SK-N-SH (cell line): Measurements from ENCODE around the gene PDHX. TPM values are rescaled to one million over a fixed set of nuclear protein-coding genes. Genes with fewer than 3 reads are reported as not detected.

Experiments used
- CTCF ChIA-PET: fragments of 300-600, 350-600 bp; formaldehyde crosslinking; extraction: SDS; loops from one replicate; lab custom pipeline; 2021; lab: Yijun Ruan, JAX
- POLR2A ChIA-PET: fragments of 350-600 bp; sonication (Branson Sonifier 250); formaldehyde crosslinking; extraction: SDS; loops from one replicate; lab custom pipeline; 2020; ENCODE audit warnings: antibody characterized with exemption, inconsistent platforms; lab: Yijun Ruan, JAX
- DNase-seq: peaks from one replicate; pipeline ENCODE4 v3.0.0; 2012
- H2AFZ ChIP-seq: fragments of 200-600 bp; sonication (generic); 2 replicates; pipeline ENCODE4 v1.8.1; 2016; ENCODE audit warnings: antibody characterized with exemption, mild to moderate bottlenecking, low read depth
- H3F3A ChIP-seq: fragments of 200-600 bp; sonication (generic); replicated peaks from 2 replicates; pipeline ENCODE3; 2016; ENCODE audit warnings: antibody characterized with exemption, mild to moderate bottlenecking; ENCODE audit not compliant: insufficient read depth
- H3K27ac ChIP-seq, 2 experiments: fragments of 200-500 bp in 1 of 2; fragments of 200-600 bp in 1 of 2; sonication (Bioruptor generic) in 1 of 2; sonication (generic), shearing (Covaris generic) in 1 of 2; 2 replicates each; pipeline versions ENCODE4 v1.5.1 to v1.6.1; 2014 to 2016; ENCODE audit warnings: low read depth in 2 of 2, inconsistent platforms in 1 of 2, low read length in 1 of 2, mild to moderate bottlenecking in 1 of 2, mixed read lengths in 1 of 2
- H3K27me3 ChIP-seq: fragments of 200-600 bp; sonication (generic), shearing (Covaris generic); 2 replicates; pipeline ENCODE4 v1.6.1; 2016; ENCODE audit warnings: mixed run types; ENCODE audit not compliant: insufficient read depth
- H3K36me3 ChIP-seq, 2 experiments: fragments of 200-500 bp in 1 of 2; fragments of 200-600 bp in 1 of 2; sonication (Bioruptor generic) in 1 of 2; sonication (generic) in 1 of 2; replicated peaks in 1 of 2; 2 replicates each; pipeline versions ENCODE3 to v1.5.1; 2014 to 2016; ENCODE audit warnings: low read length in 1 of 2, mild to moderate bottlenecking in 1 of 2; ENCODE audit not compliant: insufficient read depth in 2 of 2, control insufficient read depth in 1 of 2
- H3K4me1 ChIP-seq, 2 experiments: fragments of 200-500 bp in 1 of 2; fragments of 200-600 bp in 1 of 2; sonication (Bioruptor generic) in 1 of 2; sonication (generic), shearing (Covaris generic) in 1 of 2; 2 replicates each; pipeline versions ENCODE4 v1.5.1 to v1.6.1; 2014 to 2016; ENCODE audit warnings: low read depth in 1 of 2, low read length in 1 of 2, mixed run types in 1 of 2; ENCODE audit not compliant: insufficient read depth in 2 of 2, control insufficient read depth in 1 of 2
- H3K4me2 ChIP-seq: fragments of 200-600 bp; sonication (generic), shearing (Covaris generic); 2 replicates; pipeline ENCODE4 v1.6.1; 2017; ENCODE audit warnings: mixed run types
- H3K4me3 ChIP-seq, 2 experiments: fragments of 200-500 bp in 1 of 2; fragments of 200-600 bp in 1 of 2; sonication (Bioruptor generic) in 1 of 2; sonication (generic), shearing (Covaris generic) in 1 of 2; 2 replicates each; pipeline versions ENCODE4 v1.5.1 to v1.8.1; 2014 to 2016; ENCODE audit warnings: low read depth in 2 of 2, inconsistent platforms in 1 of 2, low read length in 1 of 2, mild to moderate bottlenecking in 1 of 2, mixed read lengths in 1 of 2, moderate library complexity in 1 of 2
- H3K79me2 ChIP-seq: fragments of 200-600 bp; sonication (generic); 2 replicates; pipeline ENCODE4 v1.8.1; 2017; ENCODE audit warnings: mild to moderate bottlenecking; ENCODE audit not compliant: insufficient read depth
- H3K9ac ChIP-seq: fragments of 200-600 bp; sonication (generic); 2 replicates; pipeline ENCODE4 v1.6.1; 2017; ENCODE audit warnings: mixed run types
- H3K9me2 ChIP-seq: fragments of 200-600 bp; sonication (generic); 2 replicates; pipeline ENCODE4 v1.6.1; 2017; ENCODE audit warnings: mixed run types
- H3K9me3 ChIP-seq: fragments of 200-600 bp; sonication (generic); 2 replicates; pipeline ENCODE4 v1.6.1; 2017; ENCODE audit warnings: mixed run types, mild to moderate bottlenecking, moderate library complexity
- H4K20me1 ChIP-seq: fragments of 200-600 bp; sonication (generic); 2 replicates; pipeline ENCODE4 v1.6.1; 2017; ENCODE audit warnings: mild to moderate bottlenecking, mixed run types; ENCODE audit not compliant: insufficient read depth
- EZH2phosphoT487 ChIP-seq: fragments of 200-600 bp; sonication (generic); IDR thresholded peaks from 2 replicates; pipeline ENCODE4 v1.6.1; 2017; ENCODE audit warnings: low read depth, mixed run types, mild to moderate bottlenecking, antibody characterized with exemption, moderate library complexity, borderline replicate concordance
- FOSL2 ChIP-seq: IDR thresholded peaks from 2 replicates; pipeline ENCODE4 v1.4.0; 2012; ENCODE audit warnings: low read depth, mild to moderate bottlenecking, moderate library complexity, borderline replicate concordance
- FOXJ3 ChIP-seq: sonication (generic); formaldehyde crosslinking; IDR thresholded peaks from 2 replicates; pipeline ENCODE4 v1.5.1; 2020; ENCODE audit warnings: mild to moderate bottlenecking, missing genetic modification reagents
- MAX ChIP-seq: IDR thresholded peaks from 2 replicates; pipeline ENCODE4 v1.4.0; 2012; ENCODE audit warnings: low read depth
- NFIC ChIP-seq: IDR thresholded peaks from 2 replicates; pipeline ENCODE4 v1.4.0; 2012; ENCODE audit warnings: borderline replicate concordance
- POLR2AphosphoS5 ChIP-seq: IDR thresholded peaks from 2 replicates; pipeline ENCODE4 v1.6.1; 2012; ENCODE audit warnings: low read depth, low read length
- RAD21 ChIP-seq: IDR thresholded peaks from 2 replicates; pipeline ENCODE4 v1.6.1; 2012; ENCODE audit warnings: mild to moderate bottlenecking, low read length
- REST ChIP-seq: IDR thresholded peaks from 2 replicates; pipeline ENCODE4 v1.6.1; 2012; ENCODE audit warnings: mild to moderate bottlenecking, low read depth, low read length, moderate library complexity
- TEAD4 ChIP-seq: IDR thresholded peaks from 2 replicates; pipeline ENCODE4 v1.4.0; 2012; ENCODE audit warnings: mild to moderate bottlenecking, borderline replicate concordance; ENCODE audit not compliant: insufficient read depth
- YY1 ChIP-seq: IDR thresholded peaks from 2 replicates; pipeline ENCODE4 v1.4.0; 2012; ENCODE audit warnings: low read depth, mild to moderate bottlenecking
- WGBS: methylation state at CpG from one replicate; pipeline ENCODE4 v1.1.6; 2017; ENCODE audit warnings: low lambda C conversion rate; 5-methylcytosine and 5-hydroxymethylcytosine counted together
- polyA plus RNA-seq, 3 experiments: library from polyadenylated mRNA; depleted of rRNA; stranded (reverse); fragments of >200 nt; gene quantifications; 2 replicates each; pipeline ENCODE4 v1.2.3, GENCODE V29; 2012

The PDHX gene
- polyA plus RNA-seq, 1 of the 3 experiments (the other 2 are of a cell fraction) = 14.8 TPM

- Histone ChIP-seq H3K27ac (no peak overlapping the region), H3K9me3 (no peaks in the 10 kb centered on the region)
- TF ChIP-seq TEAD4 = no peak
- TF ChIP-seq REST = no peak; the same call in 1 of the 2 replicates
- no peak for TF ChIP-seq FOXJ3 (CRISPR knock-in tag)
- TF ChIP-seq FOSL2 = peak; percentile 7; the same call in 1 of the 2 replicates
- no peak for TF ChIP-seq YY1
- TF ChIP-seq RAD21 = no peak
- TF ChIP-seq, all 33 proteins: peak for 1
- Histone ChIP-seq H3K27me3 (no peaks in the 10 kb centered on the region), H3K4me1 (no peaks in the 10 kb centered on the region; a peak in 1 of 4 replicates), H3K36me3 (peaks cover 0 to 7% of the 10 kb centered on the region in 2 experiments), H3K4me3 (no peak overlapping the region), H2AFZ (no peak overlapping the region), H3K79me2 (peaks cover 35% of the 10 kb centered on the region), H3K9me2 (no peaks in the 10 kb centered on the region), H3K4me2 (no peak overlapping the region), H3F3A (no peaks in the 10 kb centered on the region), H4K20me1 (no peaks in the 10 kb centered on the region; the same call in 1 of the 2 replicates), H3K9ac (no peak overlapping the region)
- DNase-seq = no peak
- ChIA-PET POLR2A (no interaction called here), CTCF (interaction anchor here (0.6 kb wide), 1 partner anchor 1644 kb away, joined by 3 read pairs; no protein-coding TSS in a partner anchor)
- WGBS = 84% methylated on average over 3 of the region's 3 CpGs
Observed at GRCh38 chr11:34907934-34908593, 8.4 kb upstream of the PDHX start.

- no peak for DNase-seq
- H3K4me3 ChIP-seq = no peak overlapping the region
- H3K9ac ChIP-seq = no peak overlapping the region
- no peaks in the 10 kb centered on the region for H3K9me2 ChIP-seq
- TF ChIP-seq POLR2AphosphoS5 (no peak), NFIC (no peak), EZH2phosphoT487 (no peak), MAX (no peak), YY1 (no peak)
- TF ChIP-seq, all 33 proteins: peak for 0
- H3K36me3 ChIP-seq = peaks cover 6 to 7% of the 10 kb centered on the region in 2 experiments
- H4K20me1 ChIP-seq = no peaks in the 10 kb centered on the region; the same call in 1 of the 2 replicates
- no peaks in the 10 kb centered on the region for H3F3A ChIP-seq
- no peaks in the 10 kb centered on the region for H3K9me3 ChIP-seq
- no peaks in the 10 kb centered on the region for H3K27me3 ChIP-seq
- no peak overlapping the region for H3K27ac ChIP-seq
- ChIA-PET POLR2A (no interaction called here), CTCF (interaction anchor here (1.1 to 1.6 kb wide), 3 partner anchors 18 to 503 kb away, joined by 4 to 7 read pairs (median 5); no protein-coding TSS in a partner anchor)
- peaks cover 45% of the 10 kb centered on the region for H3K79me2 ChIP-seq
- WGBS = 77% methylated on average over 6 of the region's 6 CpGs
- H3K4me2 ChIP-seq = no peak overlapping the region
- peaks cover under 1 to 3% of the 10 kb centered on the region in 2 experiments; a peak in 2 of 4 replicates for H3K4me1 ChIP-seq
- no peak overlapping the region for H2AFZ ChIP-seq
Observed at GRCh38 chr11:34909415-34909814, 7.0 kb upstream of the PDHX start.
